Loucy (cell line): ENCODE results near the gene MPZL3.

ENCODE experiments used
- CTCF ChIP-seq: fragments of 200-600 bp; sonication (generic); conservative IDR thresholded peaks from 2 replicates; pipeline ENCODE4 v1.5.1; 2014; ENCODE audit warnings: mild to moderate bottlenecking, antibody characterized with exemption, low read length
- EZH2phosphoT487 ChIP-seq: fragments of 200-600 bp; IDR thresholded peaks from 2 replicates; pipeline ENCODE4 v1.6.1; 2018; ENCODE audit warnings: antibody characterized with exemption, mild to moderate bottlenecking, moderate library complexity, borderline replicate concordance

GRCh38 chr11:118241764-118242098 lies 10.4 kb downstream of the MPZL3 start:
- no peak for TF ChIP-seq CTCF
- TF ChIP-seq EZH2phosphoT487: no peak
